H1 (cell line): Measurements from ENCODE around the gene SLC7A14. TPM values are rescaled to one million over a fixed set of nuclear protein-coding genes. Genes with fewer than 3 reads are reported as not detected.

Experiments
- CTCF ChIA-PET: fragments of 300-600 bp; sonication (Branson Sonifier 250); formaldehyde crosslinking; loops from one replicate; lab custom pipeline; 2021; ENCODE audit not compliant: partially characterized antibody; lab: Charles Lee
- POLR2A ChIA-PET: fragments of 300-600 bp; sonication (Branson Sonifier 250); formaldehyde crosslinking; loops from one replicate; lab custom pipeline; 2021; ENCODE audit warnings: inconsistent platforms; ENCODE audit not compliant: partially characterized antibody; lab: Charles Lee
- DNase-seq, 2 experiments: peaks; one replicate each; pipeline versions ENCODE4 v3.0.0 to v3.0.0-alpha.2; 2010 to 2022; ENCODE audit warnings: low spot score in 2 of 2, low read depth in 1 of 2, mixed read lengths in 1 of 2
- FAIRE-seq: peaks from 2 replicates; lab custom pipeline; 2011; peaks lifted over from hg19 to GRCh38; lab: Jason Lieb, UNC
- H2AFZ ChIP-seq: 2 replicates; pipeline ENCODE4 v1.8.1; 2012; ENCODE audit warnings: low read length, inconsistent platforms
- H2AK5ac ChIP-seq: 2 replicates; pipeline ENCODE4 v1.6.1; 2013; ENCODE audit warnings: low read depth, low read length
- H2BK120ac ChIP-seq: replicated peaks from 2 replicates; pipeline ENCODE3; 2013; ENCODE audit warnings: low read depth, low read length, inconsistent platforms
- H2BK12ac ChIP-seq: 2 replicates; pipeline ENCODE4 v1.6.1; 2013; ENCODE audit warnings: low read depth, low read length
- H2BK15ac ChIP-seq: 2 replicates; pipeline ENCODE4 v1.6.1; 2013; ENCODE audit warnings: low read length
- H2BK20ac ChIP-seq: 2 replicates; pipeline ENCODE4 v1.6.1; 2013; ENCODE audit warnings: low read length
- H2BK5ac ChIP-seq: 2 replicates; pipeline ENCODE4 v1.6.1; 2013; ENCODE audit warnings: low read depth, low read length
- H3K14ac ChIP-seq: 2 replicates; pipeline ENCODE4 v1.6.1; 2013; ENCODE audit warnings: inconsistent platforms; ENCODE audit not compliant: insufficient read length
- H3K18ac ChIP-seq: 2 replicates; pipeline ENCODE4 v1.6.1; 2013; ENCODE audit warnings: low read length; ENCODE audit errors: extremely low read depth
- H3K23ac ChIP-seq: 2 replicates; pipeline ENCODE4 v1.6.1; 2013; ENCODE audit warnings: inconsistent platforms; ENCODE audit not compliant: insufficient read length
- H3K23me2 ChIP-seq: 2 replicates; pipeline ENCODE4 v1.6.1; 2013; ENCODE audit warnings: low read depth, low read length
- H3K27ac ChIP-seq: 2 replicates; pipeline ENCODE4 v1.6.1; 2011; ENCODE audit warnings: low read depth, low read length, inconsistent platforms
- H3K27me3 ChIP-seq, 4 experiments: replicated peaks in 1 of 4; 1 replicate in 1 of 4; 2 replicates in 3 of 4; pipeline versions ENCODE4 v1.6.1 to v1.8.1; 2011 to 2013; ENCODE audit warnings: low read length in 3 of 4, mild to moderate bottlenecking in 3 of 4, inconsistent platforms in 2 of 4, mixed read lengths in 2 of 4, moderate library complexity in 1 of 4; ENCODE audit not compliant: control insufficient read depth in 3 of 4, insufficient read depth in 3 of 4; ENCODE audit errors: extremely low read depth in 1 of 4
- H3K36me3 ChIP-seq, 4 experiments: 2 replicates each; pipeline versions ENCODE4 v1.6.1 to v1.8.1; 2011 to 2013; ENCODE audit warnings: mild to moderate bottlenecking in 4 of 4, low read length in 3 of 4, moderate library complexity in 2 of 4, control low read depth in 1 of 4, inconsistent platforms in 1 of 4; ENCODE audit not compliant: insufficient read depth in 4 of 4, control insufficient read depth in 2 of 4
- H3K4ac ChIP-seq: replicated peaks from 2 replicates; pipeline ENCODE3; 2013; ENCODE audit warnings: low read length, low read depth, mixed read lengths, inconsistent platforms; ENCODE audit not compliant: insufficient read length
- H3K4me1 ChIP-seq, 4 experiments: replicated peaks in 1 of 4; 1 replicate in 1 of 4; 2 replicates in 3 of 4; pipeline versions ENCODE4 v1.6.1 to v1.8.1; 2011 to 2013; ENCODE audit warnings: low read length in 3 of 4, inconsistent platforms in 2 of 4, mixed read lengths in 1 of 4; ENCODE audit not compliant: insufficient read depth in 4 of 4, control insufficient read depth in 3 of 4
- H3K4me2 ChIP-seq, 2 experiments: 2 replicates each; pipeline versions ENCODE4 v1.6.1 to v1.8.1; 2011 to 2013; ENCODE audit warnings: low read depth in 2 of 2, low read length in 2 of 2, control low read depth in 1 of 2, inconsistent platforms in 1 of 2, mild to moderate bottlenecking in 1 of 2; ENCODE audit not compliant: insufficient read depth in 1 of 2
- H3K4me3 ChIP-seq, 4 experiments: fragments of 200-600, 300-600 bp in 1 of 4; sonication (generic), shearing (Covaris generic), sonication (Bioruptor Twin) in 1 of 4; 2 replicates each; pipeline versions ENCODE4 v1.5.1 to v1.8.1; 2011 to 2016; ENCODE audit warnings: low read length in 4 of 4, low read depth in 3 of 4, control low read depth in 2 of 4, inconsistent platforms in 2 of 4, mild to moderate bottlenecking in 2 of 4, mixed read lengths in 1 of 4, moderate library complexity in 1 of 4; ENCODE audit not compliant: insufficient read depth in 2 of 4; ENCODE audit errors: extremely low read depth in 1 of 4
- H3K56ac ChIP-seq: replicated peaks from 2 replicates; pipeline ENCODE3; 2013; ENCODE audit warnings: low read depth, mild to moderate bottlenecking, mixed read lengths, low read length, inconsistent platforms; ENCODE audit not compliant: insufficient read length
- H3K79me1 ChIP-seq: 2 replicates; pipeline ENCODE4 v1.6.1; 2013; ENCODE audit warnings: low read depth, low read length, control low read depth
- H3K79me2 ChIP-seq, 2 experiments: 2 replicates each; pipeline versions ENCODE4 v1.6.1 to v1.8.1; 2012 to 2013; ENCODE audit warnings: low read length in 2 of 2, mild to moderate bottlenecking in 2 of 2, inconsistent platforms in 1 of 2; ENCODE audit not compliant: insufficient read depth in 2 of 2, control insufficient read depth in 1 of 2
- H3K9ac ChIP-seq, 4 experiments: replicated peaks in 1 of 4; 1 replicate in 1 of 4; 2 replicates in 3 of 4; pipeline versions ENCODE4 v1.6.1 to v1.8.1; 2011 to 2013; ENCODE audit warnings: low read depth in 3 of 4, low read length in 3 of 4, control low read depth in 2 of 4, mild to moderate bottlenecking in 2 of 4, moderate library complexity in 2 of 4, inconsistent platforms in 1 of 4; ENCODE audit errors: extremely low read depth in 1 of 4
- H3K9me3 ChIP-seq, 2 experiments: 2 replicates each; pipeline versions ENCODE4 v1.6.1 to v1.8.1; 2012 to 2013; ENCODE audit warnings: mild to moderate bottlenecking in 2 of 2, moderate library complexity in 2 of 2, control low read depth in 1 of 2, inconsistent platforms in 1 of 2, low read depth in 1 of 2, low read length in 1 of 2, mixed read lengths in 1 of 2; ENCODE audit not compliant: insufficient read depth in 2 of 2
- H4K20me1 ChIP-seq, 2 experiments: replicated peaks in 1 of 2; 2 replicates each; pipeline versions ENCODE3 to v1.8.1; 2011 to 2013; ENCODE audit warnings: inconsistent platforms in 2 of 2, low read length in 2 of 2, mild to moderate bottlenecking in 1 of 2; ENCODE audit not compliant: insufficient read depth in 2 of 2, control insufficient read depth in 1 of 2
- H4K5ac ChIP-seq: 2 replicates; pipeline ENCODE4 v1.6.1; 2013; ENCODE audit warnings: low read length, low read depth, mixed read lengths, inconsistent platforms; ENCODE audit not compliant: insufficient read length
- H4K8ac ChIP-seq: 2 replicates; pipeline ENCODE4 v1.8.0; 2013; ENCODE audit warnings: mild to moderate bottlenecking, moderate library complexity, low read length, inconsistent platforms; ENCODE audit not compliant: insufficient read depth; ENCODE audit errors: extremely low read depth
- H4K91ac ChIP-seq: replicated peaks from 2 replicates; pipeline ENCODE3; 2013; ENCODE audit warnings: low read length, mixed read lengths, inconsistent platforms; ENCODE audit not compliant: insufficient read length
- CBX5 ChIP-seq: fragments of 300-800, 300-1000 bp; sonication (generic); IDR thresholded peaks from 2 replicates; pipeline ENCODE4 v1.7.1; 2016; ENCODE audit warnings: antibody characterized with exemption, low read length, low read depth
- EGR1 ChIP-seq: IDR thresholded peaks from 2 replicates; pipeline ENCODE4 v1.6.1; 2011; ENCODE audit warnings: low read depth, low read length, borderline replicate concordance
- EP300 ChIP-seq, 2 experiments: IDR thresholded peaks; 1 replicate in 1 of 2; 2 replicates in 1 of 2; pipeline ENCODE4 v1.6.1; 2011 to 2012; ENCODE audit warnings: low read depth in 2 of 2, low read length in 2 of 2, mild to moderate bottlenecking in 2 of 2, borderline replicate concordance in 1 of 2, inconsistent platforms in 1 of 2, moderate library complexity in 1 of 2
- GTF2F1 ChIP-seq: IDR thresholded peaks from 2 replicates; pipeline ENCODE4 v1.6.1; 2012; ENCODE audit warnings: low read depth, low read length, improper control_type of control experiment, borderline replicate concordance
- HDAC6 ChIP-seq: IDR thresholded peaks from one replicate; pipeline ENCODE4 v1.7.1; 2012; ENCODE audit warnings: low read depth, mild to moderate bottlenecking, inconsistent platforms, low read length, moderate library complexity
- MAFK ChIP-seq: IDR thresholded peaks from 2 replicates; pipeline ENCODE4 v1.6.1; 2012; ENCODE audit warnings: low read depth, mild to moderate bottlenecking, improper control_type of control experiment, low read length
- RBBP5 ChIP-seq: IDR thresholded peaks from 2 replicates; pipeline ENCODE4 v1.7.1; 2012; ENCODE audit warnings: low read depth, mild to moderate bottlenecking, inconsistent platforms, low read length, moderate library complexity, borderline replicate concordance
- SP2 ChIP-seq: IDR thresholded peaks from 2 replicates; pipeline ENCODE4 v1.6.1; 2012; ENCODE audit warnings: mild to moderate bottlenecking, low read length, inconsistent platforms
- TAF7 ChIP-seq: optimal IDR thresholded peaks from 2 replicates; pipeline ENCODE3; 2011; ENCODE audit warnings: low read depth, mild to moderate bottlenecking, inconsistent platforms, low read length, moderate library complexity, borderline replicate concordance
- YY1 ChIP-seq: IDR thresholded peaks from 2 replicates; pipeline ENCODE4 v1.6.1; 2011; ENCODE audit warnings: low read depth, mild to moderate bottlenecking, low read length
- WGBS, 2 experiments: shearing (Covaris generic) in 1 of 2; methylation state at CpG; one replicate each; pipeline versions ENCODE4 v1.1.6 to v1.1.7; 2013 to 2015; ENCODE audit warnings: low lambda C conversion rate in 2 of 2, mixed read lengths in 2 of 2, inconsistent platforms in 1 of 2, low coverage in 1 of 2, missing lambda C conversion rate in 1 of 2; ENCODE audit not compliant: insufficient replicate concordance in 2 of 2, insufficient coverage in 1 of 2, insufficient read length in 1 of 2; ENCODE audit errors: extremely low coverage in 1 of 2, missing lambda C conversion rate in 1 of 2; 5-methylcytosine and 5-hydroxymethylcytosine counted together
- polyA plus RNA-seq, 7 experiments: library from polyadenylated mRNA; depleted of rRNA in 3 of 7; stranded (reverse) in 5 of 7; unstranded in 2 of 7; fragments of >200 nt in 5 of 7; fragments of 200-250 nt in 2 of 7; gene quantifications; 1 replicate in 5 of 7; 2 replicates in 1 of 7; 4 replicates in 1 of 7; pipeline versions ENCODE4 v1.2.1 to v1.2.3, GENCODE V29; 2011 to 2013; ENCODE audit warnings: missing spikeins in 2 of 7, mixed read lengths in 2 of 7
- total RNA-seq: library from RNA; stranded (reverse); fragmentation: NEBNext Ultra II Directional; extraction: Animal tissue kit (Norgen Biotek cat#: 25700); gene quantifications from 2 replicates; pipeline ENCODE4 v1.2.1, GENCODE V29; 2021
- TF ChIP-seq, protein P1 (sequence below): IDR thresholded peaks from 2 replicates; pipeline ENCODE4 v1.6.1; 2012; ENCODE audit warnings: low read length, inconsistent platforms

The SLC7A14 gene
- total and polyA plus RNA-seq, 2 of the 8 experiments (the other 6 are each of a cell fraction or from before 2014, with no cell fraction given), result 0.21 to 0.95 TPM

DNA sequence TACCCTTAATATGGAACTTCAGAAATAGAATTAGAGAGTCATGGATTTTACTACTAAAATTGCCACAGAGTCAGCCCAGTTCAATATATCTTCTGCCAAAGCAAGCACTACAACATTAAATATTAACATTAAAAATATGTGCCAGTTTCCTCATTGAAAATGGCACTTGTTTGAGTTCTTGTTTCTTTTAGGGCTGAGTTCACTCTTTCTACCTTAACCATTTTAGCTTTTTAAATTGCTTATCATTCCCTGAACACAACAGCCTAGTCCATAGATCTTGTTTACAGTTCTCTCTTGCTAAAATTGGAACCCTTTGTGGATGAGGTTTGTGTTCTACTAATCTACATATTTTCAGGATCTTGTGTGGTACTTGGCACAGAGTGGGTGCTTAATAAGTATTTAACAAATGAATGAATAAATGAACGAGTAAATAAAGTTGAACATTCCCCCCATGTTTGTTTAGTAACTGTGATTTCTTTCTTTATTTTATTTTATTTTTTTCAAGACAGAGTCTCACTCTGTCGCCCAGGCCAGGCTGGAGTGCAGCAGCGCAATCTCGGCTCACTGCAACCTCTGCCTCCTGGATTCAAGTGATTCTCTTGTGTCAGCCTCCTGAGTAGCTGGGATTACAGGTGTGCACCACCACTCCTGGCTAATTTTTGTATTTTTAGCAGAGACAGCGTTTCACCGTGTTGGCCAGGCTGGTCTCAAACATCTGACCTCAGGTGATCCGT lies 46.0 kb upstream of the SLC7A14 start:
- Histone ChIP-seq H3K4ac (no peak overlapping the region), H2AK5ac (no peak overlapping the region), H3K14ac (no peak overlapping the region), H2BK12ac (no peak overlapping the region), H3K4me2 (no peak overlapping the region), H3K36me3 (no peaks in the 10 kb centered on the region), H3K79me2 (no peaks in the 10 kb centered on the region), H3K9ac (no peak overlapping the region), H4K8ac (no peak overlapping the region), H3K18ac (no peak overlapping the region), H3K56ac (no peak overlapping the region), H3K4me1 (no peaks in the 10 kb centered on the region), H3K23ac (no peak overlapping the region), H3K27me3 (no peaks in the 10 kb centered on the region), H2BK15ac (no peak overlapping the region), H4K91ac (no peak overlapping the region), H2BK20ac (no peak overlapping the region), H3K27ac (no peak overlapping the region), H4K20me1 (no peaks in the 10 kb centered on the region), H3K9me3 (no peaks in the 10 kb centered on the region), H2AFZ (no peak overlapping the region), H2BK5ac (no peak overlapping the region), H3K23me2 (no peaks in the 10 kb centered on the region), H3K79me1 (no peaks in the 10 kb centered on the region), H4K5ac (no peak overlapping the region), H2BK120ac (no peak overlapping the region), H3K4me3 (no peak overlapping the region)
- 87% methylated on average over 7 of the region's 7 CpGs; no CpG with 5 or more reads in 1 of the 2 experiments for WGBS, 2 experiments
- CTCF ChIA-PET, result interaction anchor here (1.2 kb wide), 1 partner anchor 178 kb away, joined by 3 read pairs; no protein-coding TSS in a partner anchor
- FAIRE-seq, result no peak
- DNase-seq, result no peak
- POLR2A ChIA-PET, result no interaction called here
- no peak for TF ChIP-seq EP300 (IDR thresholded peaks at IDR 0.05; ENCODE audit: borderline replicate concordance in 1 of 2, low read depth in 2 of 2, low read length in 2 of 2)
- TF ChIP-seq MAFK, result no peak
- no peak for TF ChIP-seq SP2
- TF ChIP-seq GTF2F1, result no peak
- TF ChIP-seq HDAC6, result no peak
- TF ChIP-seq TAF7, result no peak
- TF ChIP-seq RBBP5, result no peak
- TF ChIP-seq EGR1, result no peak
- no peak for TF ChIP-seq CBX5
- TF ChIP-seq, protein P1, sequence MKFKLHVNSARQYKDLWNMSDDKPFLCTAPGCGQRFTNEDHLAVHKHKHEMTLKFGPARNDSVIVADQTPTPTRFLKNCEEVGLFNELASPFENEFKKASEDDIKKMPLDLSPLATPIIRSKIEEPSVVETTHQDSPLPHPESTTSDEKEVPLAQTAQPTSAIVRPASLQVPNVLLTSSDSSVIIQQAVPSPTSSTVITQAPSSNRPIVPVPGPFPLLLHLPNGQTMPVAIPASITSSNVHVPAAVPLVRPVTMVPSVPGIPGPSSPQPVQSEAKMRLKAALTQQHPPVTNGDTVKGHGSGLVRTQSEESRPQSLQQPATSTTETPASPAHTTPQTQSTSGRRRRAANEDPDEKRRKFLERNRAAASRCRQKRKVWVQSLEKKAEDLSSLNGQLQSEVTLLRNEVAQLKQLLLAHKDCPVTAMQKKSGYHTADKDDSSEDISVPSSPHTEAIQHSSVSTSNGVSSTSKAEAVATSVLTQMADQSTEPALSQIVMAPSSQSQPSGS, result no peak
- no peak for TF ChIP-seq YY1
